Iris pigment epithelial cell (primary cell): ENCODE data around the gene PRR12.

Experiments used
- DNase-seq: peaks from one replicate; pipeline ENCODE4 v3.0.0-alpha.2; 2011; ENCODE audit warnings: low read depth

PRR12 gene

GRCh38 chr19:49665351-49666119 lies 74.6 kb downstream of the PRR12 start, which contains the start of the genes BCL2L12 and IRF3:
Gene BCL2L12, plus strand, starts transcription at chr19:49665933. Its CDS starts 760 bp downstream, at chr19:49666693.
Gene IRF3, minus strand, starts transcription at chr19:49665857. Its CDS starts 1,019 bp downstream, at chr19:49664838.
- peak; percentile 94 for DNase-seq

GRCh38 chr19:49666120-49666444 lies 75.1 kb downstream of the PRR12 start:
- DNase-seq = no peak

GRCh38 chr19:49667473-49667872 lies 76.5 kb downstream of the PRR12 start:
- DNase-seq = no peak

GRCh38 chr19:49669516-49669915 lies 78.5 kb downstream of the PRR12 start:
- DNase-seq = peak; percentile 20

GRCh38 chr19:49672131-49672919 lies 81.3 kb downstream of the PRR12 start:
- peak; percentile 57 for DNase-seq
